ENCODE measurements around the gene IL34.

Gene IL34

GRCh38 chr16:70679671-70680494, 33.5 kb downstream of the IL34 start:
- H3K4me3 ChIP-seq (ENCODE audit: low read depth, low read length): no peak overlapping the region
- no peak for DNase-seq (ENCODE audit: low read depth)
- peak; percentile 26; the same call in 1 of the 2 replicates for TF ChIP-seq CTCF (IDR thresholded peaks at IDR 0.05; ENCODE audit: control insufficient read depth, extremely low read depth, insufficient read depth)

DNA sequence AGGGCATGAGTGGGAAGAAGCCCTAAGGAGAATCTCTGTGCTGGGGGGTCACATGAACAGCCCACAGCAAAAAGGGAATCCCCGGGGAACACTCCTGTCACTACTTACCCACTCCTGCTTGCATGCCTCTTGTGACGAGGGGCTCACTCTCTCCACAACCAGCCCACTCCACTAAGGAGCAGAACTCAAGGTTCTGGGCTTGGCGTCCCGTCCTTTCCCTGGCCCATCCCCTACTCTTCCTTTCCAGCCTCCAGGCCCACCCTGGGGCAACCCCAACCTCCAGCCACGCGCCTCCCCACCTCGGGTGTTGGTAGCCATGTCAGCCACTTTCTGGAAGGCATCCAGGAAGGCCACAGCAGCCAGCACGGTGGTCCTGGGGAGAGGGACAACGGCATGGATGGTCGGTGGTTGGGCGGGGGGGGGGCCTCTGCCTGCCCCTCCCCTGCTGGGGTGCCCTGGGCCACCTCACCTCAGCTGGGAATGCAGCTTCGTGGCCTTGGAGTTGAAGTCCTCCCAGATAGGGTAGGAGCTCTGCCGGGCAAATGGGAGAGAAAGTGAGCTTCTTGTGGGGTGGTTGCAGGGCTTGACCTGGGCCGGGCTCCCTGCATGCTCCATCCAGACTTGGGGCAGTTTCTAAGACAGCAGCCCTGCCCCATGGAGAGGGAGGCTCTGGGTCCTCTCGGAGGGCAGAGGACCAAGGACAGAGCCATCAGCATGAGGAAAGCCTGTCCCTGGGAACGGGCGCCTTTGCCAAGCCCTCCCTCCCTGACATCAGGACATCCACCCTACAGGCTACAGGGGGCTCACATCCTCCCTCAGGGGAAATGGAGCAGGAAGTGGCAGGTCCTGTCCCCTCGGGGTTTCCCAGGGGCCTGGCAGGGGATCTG, 34.4 kb downstream of the IL34 start:
- no peak for DNase-seq (ENCODE audit: low read depth)
- TF ChIP-seq CTCF (IDR thresholded peaks at IDR 0.05; ENCODE audit: control insufficient read depth, extremely low read depth, insufficient read depth): no peak
- H3K4me3 ChIP-seq (ENCODE audit: low read depth, low read length): no peak overlapping the region

DNA sequence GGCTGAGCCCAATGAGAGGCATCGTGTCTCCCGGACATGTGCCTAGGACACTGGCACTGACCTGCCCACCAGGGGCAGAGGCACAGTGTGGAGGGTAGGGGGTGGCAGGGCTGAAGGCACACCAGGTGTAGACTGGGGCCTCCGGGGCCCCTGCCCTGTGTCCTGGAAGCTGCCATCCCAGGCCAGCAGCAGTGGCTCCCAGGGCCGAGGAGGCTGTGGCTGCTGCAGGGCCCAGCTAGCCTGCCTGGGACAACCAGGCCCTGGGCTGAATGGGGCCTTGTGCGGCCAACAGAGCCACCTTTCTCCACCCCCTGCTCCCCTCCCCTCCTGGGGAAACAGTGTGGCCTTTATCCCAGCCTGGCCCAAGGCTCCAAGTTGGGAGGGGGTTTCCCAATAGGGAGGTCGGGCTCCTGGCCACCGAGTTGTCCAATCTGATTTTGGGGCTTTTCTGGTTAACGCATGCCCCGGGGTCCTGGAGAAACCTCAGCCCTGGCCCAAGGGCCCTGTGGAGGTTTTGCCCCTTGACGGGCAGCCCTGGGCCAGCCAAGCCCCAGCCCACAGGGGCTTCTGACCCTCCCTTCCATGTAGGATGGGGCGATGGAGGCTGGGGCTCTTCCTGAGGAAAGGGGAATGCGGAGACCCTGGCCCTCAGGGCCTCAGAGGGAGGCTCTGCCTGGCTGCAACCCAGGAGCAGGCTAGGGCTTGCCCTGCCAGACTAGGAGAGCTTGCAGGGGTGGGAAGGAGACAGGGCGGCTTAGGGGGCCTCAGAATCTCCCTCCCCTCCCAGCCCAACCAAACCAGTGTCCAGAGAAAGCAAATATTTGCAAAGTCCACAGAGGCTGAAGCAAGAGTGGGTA, 35.3 kb downstream of the IL34 start:
- no peak for TF ChIP-seq CTCF (IDR thresholded peaks at IDR 0.05; ENCODE audit: control insufficient read depth, extremely low read depth, insufficient read depth)
- H3K4me3 ChIP-seq (ENCODE audit: low read depth, low read length): no peak overlapping the region
- DNase-seq (ENCODE audit: low read depth): no peak

GRCh38 chr16:70682239-70683145, 36.1 kb downstream of the IL34 start:
- no peak for DNase-seq (ENCODE audit: low read depth)
- peak; percentile 37 for TF ChIP-seq CTCF (IDR thresholded peaks at IDR 0.05; ENCODE audit: control insufficient read depth, extremely low read depth, insufficient read depth)

DNA sequence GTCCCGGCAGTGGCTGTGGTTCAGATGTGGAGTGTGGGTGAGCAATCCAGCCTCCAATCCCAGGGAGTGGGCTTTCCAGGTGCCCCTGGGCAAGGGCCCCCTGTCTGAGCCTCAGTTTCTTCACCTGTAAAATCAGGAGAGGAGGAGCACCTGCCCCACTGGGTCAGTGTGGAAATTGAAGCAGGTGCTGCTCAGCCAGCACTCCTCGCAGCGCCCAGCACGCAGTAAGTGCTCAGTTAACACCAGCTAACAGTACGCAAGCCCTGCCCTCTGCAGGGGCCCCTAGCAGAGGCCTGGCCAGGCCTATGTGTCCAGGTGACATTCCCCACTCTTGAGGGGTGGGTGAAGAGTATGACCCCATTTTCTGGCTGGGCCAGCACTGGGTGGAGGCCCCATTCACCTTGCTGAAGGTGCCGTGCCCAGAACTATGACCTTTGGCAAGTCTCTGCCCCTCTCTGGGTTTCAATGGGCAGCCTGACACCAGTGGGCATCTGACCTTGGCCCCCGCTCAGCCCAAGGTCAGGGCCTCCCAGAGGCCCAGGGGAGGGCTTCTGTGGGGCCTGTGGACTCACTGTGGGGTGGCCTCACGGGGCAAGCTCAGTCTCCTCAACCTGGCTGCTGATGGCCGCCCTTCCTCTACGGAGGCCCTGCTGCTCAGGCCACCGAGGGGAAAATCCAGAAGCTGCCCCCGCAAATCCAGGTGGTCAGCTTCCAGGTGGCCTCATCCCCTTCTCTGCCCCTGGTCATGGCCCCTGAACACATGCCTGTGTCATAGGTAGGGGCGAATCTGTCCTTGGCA, 37.0 kb downstream of the IL34 start:
- H3K4me3 ChIP-seq (ENCODE audit: low read depth, low read length): no peak overlapping the region
- no peak for TF ChIP-seq CTCF (IDR thresholded peaks at IDR 0.05; ENCODE audit: control insufficient read depth, extremely low read depth, insufficient read depth)
- no peak for DNase-seq (ENCODE audit: low read depth)

More at GRCh38 chr16:70682239-70683145, 36.1 kb downstream of the IL34 start:
- no peak overlapping the region for H3K4me3 ChIP-seq (ENCODE audit: low read depth, low read length)
